Skin of body (tissue), 2 donors: ENCODE data around the gene LSS. TPM values are rescaled to one million over a fixed set of nuclear protein-coding genes. Genes with fewer than 3 reads are reported as not detected.
"Not testable (repeated sequence)": the region's sequence is repeated elsewhere in the genome, so short reads cannot be mapped to it uniquely, and the experiment has no call there.

Experiments
- DNase-seq: peaks from one replicate; lab custom pipeline; 2025; lab: John Stamatoyannopoulos, UW
- total RNA-seq: library from RNA; depleted of rRNA; stranded (reverse); fragments of >200 nt; gene quantifications from one replicate; pipeline ENCODE4 v1.2.3, GENCODE V29; 2014

The LSS gene
- total RNA-seq, 1 donor from 2014 or later, result 59.4 TPM

DNA sequence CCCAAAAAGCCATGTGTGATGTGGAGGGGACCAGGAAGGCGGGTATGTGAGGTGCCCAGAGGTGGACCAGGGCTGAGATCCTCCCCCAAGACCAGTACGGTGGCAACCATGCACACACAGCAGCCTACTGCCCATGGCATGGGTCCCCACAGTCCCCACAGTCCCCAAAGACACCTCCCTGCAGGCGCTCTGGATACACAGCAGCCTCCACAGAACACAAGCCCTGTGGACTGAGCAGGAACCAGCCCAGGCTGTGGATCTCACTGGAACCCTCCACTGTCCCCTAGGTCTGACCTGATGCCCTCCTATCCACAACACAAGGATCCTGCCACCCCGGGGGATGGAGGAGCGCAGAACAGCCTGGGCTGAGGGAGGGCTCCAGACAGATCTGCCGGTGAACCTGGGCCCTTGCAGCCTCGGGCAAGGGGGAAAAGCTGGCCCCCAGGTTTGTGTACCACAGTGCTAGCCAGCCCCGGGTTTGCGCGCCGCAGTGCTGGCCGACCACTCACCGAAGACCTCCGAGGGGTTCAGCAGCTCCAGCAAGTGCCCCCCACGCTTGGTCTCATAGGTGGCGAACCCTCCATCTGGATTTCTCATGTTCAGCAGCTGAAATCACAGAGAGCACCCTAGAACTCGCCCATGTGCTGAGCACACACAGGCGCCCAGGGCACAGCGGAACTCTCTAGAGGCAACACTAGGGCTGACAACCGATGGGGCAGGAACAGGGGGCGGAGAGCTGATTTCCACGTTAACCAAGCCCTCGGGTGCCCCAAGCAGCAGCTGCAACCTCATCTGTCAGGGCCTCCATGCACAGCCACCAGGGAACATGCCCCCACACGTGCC lies 22.2 kb downstream of the LSS start:
- DNase-seq, result no peak

DNA sequence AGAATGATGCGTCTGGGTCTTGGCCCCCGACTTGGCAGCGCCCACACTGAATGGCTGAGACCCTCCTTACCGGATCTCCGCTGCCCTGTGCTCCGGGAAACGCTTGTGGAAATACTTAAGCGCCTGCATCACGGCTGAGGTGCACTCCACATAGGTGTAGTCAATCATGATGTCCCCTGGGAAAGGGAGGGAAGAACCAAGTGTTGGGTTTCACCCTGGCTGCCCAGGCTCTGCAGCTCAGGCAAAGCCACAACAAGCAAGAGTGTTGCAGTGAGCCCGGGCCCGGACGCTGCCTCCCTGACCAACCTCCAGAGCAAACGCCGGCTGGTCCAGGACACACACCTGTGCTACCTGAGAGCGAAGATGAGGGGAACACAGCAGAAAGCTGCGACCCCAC lies 22.8 kb downstream of the LSS start:
- no peak for DNase-seq

DNA sequence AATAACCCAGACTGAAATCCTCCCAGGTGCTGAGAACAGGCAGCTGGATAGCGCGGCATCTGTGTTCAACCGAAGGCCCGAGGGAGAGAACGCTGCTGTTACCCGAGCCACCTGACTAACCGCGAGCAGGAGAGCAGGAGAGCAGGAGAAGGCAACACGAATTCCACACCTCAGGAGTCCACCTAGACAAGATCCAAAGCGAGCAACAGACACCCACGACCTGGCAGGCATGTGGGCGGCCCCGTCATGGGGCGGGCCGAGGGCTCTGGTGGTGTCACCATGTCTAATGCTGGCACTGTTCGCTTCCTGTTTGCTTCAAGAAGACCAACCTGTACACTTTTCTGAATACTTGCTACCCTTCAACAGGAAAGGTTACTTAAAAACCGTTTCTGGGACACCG lies 23.4 kb downstream of the LSS start:
- DNase-seq, result no peak

DNA sequence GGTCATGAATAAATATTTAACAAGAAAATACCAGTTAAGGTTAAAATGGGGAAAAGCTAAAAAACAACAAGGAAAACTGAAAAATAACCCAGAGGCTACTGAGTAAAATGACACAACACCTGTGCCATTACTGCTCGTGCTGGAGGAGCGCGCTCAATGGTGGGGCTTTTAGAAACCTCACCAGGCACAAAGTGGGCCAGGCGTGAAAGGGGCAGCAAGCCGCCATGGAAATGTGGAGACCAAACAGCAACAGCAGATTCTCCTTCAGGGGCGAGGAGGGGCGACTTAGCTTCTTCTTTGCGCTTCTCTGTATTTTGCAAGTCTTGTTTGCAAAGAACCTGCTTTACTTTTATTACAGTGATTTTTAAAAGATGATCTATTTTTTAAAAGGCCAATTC lies 25.4 kb downstream of the LSS start:
- no peak for DNase-seq

DNA sequence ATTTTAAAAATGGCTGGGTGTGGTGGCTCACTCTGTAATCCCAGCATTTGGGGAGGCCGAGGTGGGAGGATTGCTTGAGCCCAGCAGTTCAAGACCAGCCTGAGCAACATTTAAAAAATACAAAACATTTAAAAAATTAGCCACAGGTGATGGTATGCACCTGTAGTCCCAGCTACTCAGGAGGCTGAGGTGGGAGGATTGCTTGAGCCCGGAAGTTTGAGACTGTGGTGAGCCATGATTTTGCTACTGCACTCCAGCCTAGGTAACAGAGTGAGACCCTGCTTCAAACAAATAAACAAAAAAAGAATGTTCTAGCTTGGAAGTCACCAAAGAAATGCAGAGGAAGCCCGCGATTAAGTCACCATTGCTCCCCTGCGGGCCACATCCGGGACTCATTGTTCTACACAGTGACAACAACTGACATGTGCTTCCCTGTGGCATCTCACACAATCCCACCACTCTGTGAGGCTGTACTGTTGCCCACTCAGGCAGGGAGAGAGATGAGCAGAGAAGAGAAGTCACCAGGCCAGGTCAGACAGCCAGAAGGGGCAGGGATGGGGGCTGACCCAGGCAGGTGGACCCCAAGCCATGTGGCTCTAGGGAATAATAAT lies 25.9 kb downstream of the LSS start:
- no peak for DNase-seq

DNA sequence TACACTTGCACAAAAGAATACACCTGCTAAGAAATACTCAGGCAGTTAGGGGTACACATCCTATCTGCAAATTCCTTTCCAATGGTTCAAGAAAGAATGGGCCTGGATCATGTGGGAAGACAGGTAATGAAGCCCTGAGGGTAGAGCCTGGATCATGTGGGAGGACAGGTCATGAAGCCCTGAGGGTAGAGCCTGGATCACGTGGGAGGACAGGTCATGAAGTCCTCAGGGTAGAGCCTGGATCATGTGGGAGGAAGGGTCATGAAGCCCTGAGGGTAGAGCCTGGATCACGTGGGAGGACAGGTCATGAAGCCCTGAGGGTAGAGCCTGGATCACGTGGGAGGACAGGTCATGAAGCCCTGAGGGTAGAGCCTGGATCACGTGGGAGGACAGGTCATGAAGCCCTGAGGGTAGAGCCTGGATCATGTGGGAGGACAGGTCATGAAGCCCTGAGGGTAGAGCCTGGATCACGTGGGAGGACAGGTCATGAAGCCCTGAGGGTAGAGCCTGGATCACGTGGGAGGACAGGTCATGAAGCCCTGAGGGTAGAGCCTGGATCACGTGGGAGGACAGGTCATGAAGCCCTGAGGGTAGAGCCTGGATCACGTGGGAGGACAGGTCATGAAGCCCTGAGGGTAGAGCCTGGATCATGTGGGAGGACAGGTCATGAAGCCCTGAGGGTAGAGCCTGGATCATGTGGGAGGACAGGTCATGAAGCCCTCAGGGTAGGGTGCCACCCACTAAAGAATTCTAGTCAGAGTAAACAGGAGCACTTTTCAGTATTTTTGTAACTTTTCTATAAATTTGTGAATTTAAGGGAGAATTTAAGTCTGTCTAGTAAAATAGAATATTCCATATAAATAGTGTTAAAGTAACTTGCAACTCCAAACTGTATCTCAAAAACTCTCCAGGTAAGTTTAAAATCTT lies 27.4 kb downstream of the LSS start:
- DNase-seq, result not testable (repeated sequence)

DNA sequence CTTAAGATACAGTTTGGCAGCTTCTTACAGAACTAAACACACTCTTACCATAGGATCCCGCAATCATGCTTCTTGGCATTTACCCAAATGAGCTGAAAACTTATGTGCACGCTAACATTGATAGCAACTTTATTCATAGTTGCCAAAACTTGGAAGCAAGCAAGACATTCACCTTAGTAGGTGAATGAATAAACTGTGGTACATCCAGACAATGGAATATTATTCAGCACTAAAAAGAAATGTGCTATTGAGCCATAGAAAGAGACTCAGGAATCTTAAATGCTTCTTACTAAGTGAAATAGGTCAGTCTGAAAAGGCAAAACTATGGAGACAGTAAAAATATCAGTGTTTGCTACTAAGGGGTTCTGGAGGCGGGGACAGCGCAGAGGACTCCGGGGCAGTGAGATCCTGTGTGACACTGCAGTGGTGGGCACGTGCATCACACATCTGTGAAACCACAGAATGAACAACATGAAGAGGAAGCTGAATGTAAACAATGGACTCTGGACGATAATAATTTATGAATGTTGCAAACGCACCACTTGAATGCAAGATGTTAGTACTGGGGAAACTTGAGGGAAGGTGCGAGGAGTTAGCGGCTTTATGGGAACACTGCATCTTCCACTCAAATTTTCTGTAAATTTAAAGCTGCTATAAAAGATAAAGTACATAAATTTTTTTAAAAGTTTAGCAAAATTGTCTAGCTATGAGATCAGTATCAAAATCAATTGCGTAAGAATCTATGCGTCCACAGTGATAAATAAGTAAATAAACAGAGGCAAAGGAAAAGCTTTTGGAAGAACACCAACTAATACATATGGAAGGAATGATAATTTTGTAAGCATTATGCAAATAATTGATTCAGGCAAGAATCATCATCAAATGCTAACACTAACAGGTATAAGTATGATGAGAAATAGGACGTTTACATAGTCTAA lies 28.9 kb downstream of the LSS start:
- no peak for DNase-seq

DNA sequence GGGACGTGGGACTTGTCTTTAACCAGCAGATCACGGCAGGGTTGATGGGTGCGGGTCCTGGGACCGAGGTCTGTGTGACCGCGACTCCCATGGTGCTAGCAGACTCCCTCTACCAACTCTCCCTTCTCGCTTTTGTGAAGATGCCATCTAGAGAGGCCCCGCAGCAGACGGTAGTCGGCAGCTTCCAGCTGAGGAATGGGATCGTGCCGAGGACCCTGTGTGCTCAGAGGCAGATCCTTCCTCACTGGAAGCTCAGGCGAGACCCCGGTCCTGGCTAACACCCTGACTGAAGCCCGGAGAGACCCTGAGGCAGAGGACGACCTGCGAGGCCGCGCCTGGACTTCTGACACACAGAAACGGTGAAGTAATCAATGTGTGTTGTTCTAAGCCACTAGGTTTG lies 31.8 kb downstream of the LSS start:
- no peak for DNase-seq

DNA sequence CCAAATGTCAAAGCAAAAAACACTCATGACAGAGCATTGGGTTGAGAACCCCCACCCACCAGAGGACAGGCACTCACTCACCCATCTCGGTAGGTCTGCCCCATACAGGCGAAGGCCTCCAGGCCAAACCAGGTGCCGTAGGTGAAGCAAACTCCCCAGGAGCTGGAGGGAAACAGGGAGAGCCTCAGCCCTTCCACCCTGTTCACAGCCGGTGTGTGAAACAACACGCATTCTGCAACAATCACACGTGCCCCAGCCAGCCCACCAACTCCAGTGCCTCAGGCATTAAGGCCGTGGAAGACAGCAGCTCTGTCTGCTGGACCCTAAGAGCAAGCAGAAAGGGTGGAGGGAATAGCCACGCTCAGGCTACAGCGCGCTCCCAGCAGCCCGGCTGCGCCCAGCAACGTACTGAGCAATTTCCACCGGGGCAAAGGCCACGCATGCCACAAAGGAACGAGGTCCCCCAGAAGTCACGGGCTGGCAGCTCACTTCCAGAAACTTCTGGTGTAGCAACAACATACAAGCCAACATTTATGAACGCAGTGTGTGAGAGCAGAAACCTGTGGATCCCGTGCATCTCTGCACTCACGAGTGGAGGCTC lies 32.9 kb downstream of the LSS start:
- DNase-seq, result no peak

DNA sequence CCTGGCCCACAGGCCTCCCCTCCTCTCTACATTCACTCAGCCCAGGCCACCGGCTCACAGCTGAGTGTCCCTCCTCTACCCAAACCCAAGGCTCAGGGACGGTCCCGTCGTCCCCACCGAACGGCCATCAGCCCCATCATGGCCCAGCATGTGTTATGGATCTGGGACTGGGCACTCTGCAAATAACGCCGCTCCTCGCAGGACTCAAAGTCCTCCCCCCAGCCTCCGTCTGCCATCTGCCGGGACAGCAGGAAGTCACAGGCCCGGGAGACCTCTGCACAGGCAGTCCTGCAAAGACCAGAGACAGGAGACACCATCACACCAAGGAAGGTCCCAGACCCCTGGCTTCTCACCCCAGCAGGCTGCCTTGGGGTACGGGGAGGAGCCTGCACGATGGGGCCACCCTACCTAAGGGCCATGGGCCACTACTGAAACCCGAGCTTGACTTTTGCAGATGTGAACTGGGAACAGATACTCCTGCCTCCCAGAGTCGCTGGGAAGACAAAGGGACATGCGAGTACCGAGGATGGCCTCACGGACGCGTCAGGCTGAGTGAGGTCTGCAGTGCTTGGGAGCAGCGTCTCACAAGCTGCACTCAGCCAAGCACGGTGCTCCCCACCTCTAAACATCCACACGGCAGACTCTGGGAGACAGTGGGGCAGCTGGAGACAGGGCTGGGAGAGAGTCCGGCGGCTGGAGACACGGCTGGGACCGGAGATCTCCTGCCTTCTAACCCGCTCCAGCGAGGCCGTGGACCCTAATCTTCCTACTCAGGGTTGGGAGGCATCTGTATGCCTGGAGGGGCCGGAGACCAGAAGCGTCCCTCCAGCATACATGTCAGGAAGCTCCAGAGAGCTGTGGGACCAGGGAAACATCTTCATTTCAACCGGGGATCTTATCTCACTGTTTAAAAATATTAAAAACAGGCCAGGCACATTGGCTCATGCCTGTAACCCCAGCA lies 33.9 kb downstream of the LSS start:
- DNase-seq, result no peak

DNA sequence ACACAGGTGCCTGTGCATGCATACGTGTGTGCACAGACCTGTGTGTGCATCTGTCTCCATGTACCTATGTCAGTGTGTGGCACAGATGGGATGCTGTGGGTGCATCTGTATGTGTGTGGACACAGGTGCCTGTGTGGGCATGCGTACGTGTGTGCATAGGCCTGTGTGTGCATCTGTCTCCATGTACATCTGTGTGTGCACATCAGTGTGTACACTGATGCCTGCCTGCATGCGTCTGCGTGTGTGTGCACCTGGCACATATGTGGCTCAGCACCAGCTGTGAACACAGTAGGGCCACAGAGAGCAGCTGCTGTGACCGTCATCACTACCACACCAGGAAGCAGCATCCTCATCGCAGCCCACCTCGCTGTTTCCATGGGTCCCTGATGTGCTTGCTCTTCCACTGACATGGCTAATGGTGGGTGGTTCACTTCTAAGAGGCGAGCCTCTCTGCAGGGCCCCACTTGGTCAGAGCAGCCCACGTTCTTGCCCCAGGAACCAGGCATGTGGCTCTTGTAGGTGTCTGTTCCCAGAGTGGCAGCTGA lies 34.7 kb downstream of the LSS start:
- no peak for DNase-seq

DNA sequence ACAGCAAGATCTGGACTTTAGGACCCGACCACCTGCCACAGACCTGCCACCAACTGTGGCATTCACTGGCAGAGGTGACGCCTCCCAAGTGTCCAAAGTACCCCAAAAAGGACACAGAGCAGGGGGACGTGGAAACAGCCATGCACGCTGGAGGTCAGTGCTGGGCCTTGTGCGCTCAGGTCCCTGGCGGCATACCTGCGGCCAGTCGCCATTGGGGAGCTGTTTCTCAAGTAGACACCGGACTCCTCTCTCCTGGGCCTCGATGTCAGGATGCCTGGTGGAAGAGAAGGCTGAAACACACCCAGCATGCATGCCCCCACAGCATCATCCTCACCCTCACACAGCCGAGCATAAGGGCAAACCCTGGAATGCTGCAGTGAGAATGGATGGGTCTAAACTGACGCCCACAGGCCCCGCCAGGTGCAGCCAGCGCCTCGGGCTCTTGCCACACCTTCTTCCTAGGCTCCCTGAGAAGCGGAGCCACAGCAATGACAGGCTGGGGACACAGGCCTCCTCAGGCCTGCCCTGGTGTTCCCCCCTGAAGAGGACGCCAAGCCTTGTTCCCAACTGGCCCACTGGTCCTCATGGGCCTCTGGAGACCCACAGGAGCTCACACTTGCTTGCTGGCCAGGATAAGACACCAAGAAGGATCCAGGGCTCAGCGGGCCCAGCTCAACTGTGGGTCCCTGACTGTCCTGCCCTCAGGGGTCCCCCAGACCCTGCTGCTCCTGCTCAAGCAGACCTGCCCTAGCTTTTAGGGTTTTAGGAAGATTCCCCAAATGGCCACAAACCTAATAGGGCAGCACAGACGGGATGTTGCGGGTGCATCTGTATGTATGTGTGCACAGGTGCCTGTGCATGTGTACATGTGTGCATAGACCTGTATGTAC lies 36.6 kb downstream of the LSS start:
- no peak for DNase-seq

DNA sequence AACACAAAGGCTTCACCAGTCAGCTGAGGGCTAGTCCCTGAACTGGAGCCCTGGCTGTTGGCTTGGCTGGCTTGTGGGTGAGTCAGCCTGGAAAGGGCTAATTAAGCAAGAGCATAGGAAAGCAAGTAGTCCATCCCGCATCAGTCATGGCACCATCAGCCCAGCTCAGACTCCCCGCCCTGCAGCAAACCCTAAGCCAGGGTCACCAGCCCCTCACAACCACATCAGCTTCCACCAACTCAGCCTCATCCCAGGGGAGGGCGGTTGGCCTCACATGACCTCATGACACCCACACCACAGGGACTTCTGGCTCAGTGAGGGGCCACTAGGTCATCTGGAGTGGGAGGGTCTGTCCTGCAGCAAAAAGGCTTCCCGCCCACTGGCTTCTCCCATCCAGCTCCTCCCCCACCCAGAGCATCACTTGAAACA lies 37.3 kb downstream of the LSS start:
- DNase-seq, result no peak

DNA sequence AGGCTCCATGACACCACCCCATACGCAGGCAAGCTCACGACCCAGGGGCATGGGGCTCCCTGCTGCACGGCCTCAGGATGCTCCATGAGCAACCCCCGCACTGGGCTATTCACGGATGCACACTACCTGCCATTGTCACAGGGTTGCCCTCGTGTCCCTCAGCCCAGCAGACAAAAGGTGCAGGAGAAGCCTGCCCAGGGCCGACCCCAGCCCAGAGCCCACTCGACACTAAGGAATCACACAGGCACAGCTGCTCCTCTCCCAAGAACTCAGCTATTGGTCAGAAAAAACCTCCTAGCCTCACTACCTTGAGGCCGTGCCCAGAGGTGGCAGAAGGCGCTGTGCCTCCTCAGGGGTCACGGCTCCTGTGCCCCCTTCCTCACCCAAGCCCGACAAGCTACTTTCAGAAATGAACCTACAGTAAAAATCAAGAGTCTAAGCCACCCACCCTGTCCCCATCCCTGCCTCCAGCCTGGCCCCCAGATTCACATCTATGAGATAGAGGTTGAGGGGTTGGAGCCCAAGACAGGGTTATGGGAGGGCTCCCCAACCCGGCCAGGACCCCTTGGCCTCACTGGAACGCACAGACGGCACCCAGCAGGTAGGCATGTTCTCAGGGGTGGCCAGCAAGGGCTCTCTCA lies 38.0 kb downstream of the LSS start:
- no peak for DNase-seq

DNA sequence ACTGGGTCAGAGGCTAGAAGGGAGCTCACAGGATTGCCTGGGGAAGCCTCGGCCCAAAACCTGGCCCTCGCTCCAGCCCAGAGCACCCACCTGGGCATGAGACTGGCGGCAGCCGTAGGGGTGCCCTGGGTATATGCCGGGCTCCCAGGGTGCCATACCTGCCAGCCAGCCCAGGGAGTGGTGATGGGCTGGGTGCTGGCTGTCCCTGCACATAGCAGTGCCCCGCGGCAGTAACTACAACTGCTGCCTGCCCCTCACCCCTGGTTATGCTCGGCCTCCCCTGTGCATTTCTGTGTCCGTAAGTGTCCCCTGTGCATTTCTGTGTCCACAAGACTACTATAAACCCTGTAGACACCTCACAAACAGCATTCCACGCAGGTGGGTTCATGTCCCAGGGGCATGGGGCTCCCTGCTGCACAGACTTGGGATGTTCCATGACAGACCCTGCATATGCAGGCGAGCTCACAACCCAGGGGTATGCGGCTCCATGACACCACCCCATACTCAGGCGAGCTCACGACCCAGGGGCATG lies 38.5 kb downstream of the LSS start:
- no peak for DNase-seq

DNA sequence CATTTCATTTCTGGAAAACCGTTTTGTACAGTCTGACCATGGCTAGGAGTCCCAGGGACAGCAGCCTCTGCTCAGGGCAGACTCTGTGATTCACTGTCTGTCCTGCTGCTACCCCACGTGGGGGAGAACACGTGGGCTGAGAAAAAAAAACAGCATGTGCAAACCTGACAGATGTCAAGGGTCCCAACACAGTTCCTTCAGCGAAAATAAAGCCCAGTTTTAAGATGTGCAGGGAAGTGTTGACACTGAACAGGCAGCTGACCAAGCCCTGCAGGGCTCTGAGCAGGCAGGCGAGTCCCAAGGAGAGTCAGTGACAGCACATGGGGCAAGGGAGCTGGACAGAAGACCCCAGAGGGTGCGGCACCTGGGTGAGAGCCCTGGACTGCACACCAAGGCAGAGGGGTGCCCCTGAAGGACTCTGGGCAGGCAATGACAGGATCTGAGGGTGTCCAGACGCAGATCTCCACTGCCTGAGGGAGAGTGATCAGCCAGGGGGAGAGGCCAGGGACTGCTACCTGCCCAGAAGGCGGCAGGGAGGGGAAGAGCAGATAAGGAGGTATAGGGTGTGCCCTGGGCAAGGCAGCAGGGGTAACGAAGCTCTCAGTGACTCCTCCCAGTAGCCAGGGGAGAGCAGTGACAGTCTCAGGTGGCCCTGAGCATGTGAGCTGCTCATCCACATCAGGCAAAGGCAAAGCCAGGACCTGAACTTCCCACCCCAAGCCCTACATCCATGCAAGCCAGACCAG lies 39.2 kb downstream of the LSS start:
- no peak for DNase-seq
